ENCODE measurements around the gene THSD4.

The THSD4 gene

DNA sequence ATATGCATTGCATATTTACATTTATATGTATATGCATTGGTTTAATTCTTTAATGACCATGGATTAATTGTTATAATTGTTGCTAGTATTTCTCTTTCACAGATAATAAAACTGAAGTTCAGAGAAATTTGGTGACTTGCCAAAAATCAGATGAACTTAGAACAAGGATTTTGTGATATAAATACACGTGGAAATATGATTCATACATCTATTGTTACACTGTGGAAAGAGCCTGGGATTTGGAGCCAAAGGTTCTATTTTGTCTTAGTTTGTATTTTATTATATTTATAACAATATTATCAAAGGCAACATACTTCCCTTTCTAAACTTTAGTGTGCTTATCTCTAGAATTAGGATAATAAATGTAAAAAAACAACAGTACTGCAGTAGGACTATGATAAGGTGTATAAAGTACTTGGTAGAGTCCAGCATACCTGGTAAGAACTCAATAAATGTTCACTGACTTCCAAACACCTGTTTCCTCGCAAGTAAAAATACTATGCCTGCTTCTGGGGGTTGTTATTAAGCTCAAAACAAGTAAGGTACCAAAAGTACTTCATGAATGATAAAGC is 342.9 kb downstream of the THSD4 start:
- Histone ChIP-seq H3K36me3 (ENCODE audit: control insufficient read depth, insufficient read depth, low read length) (no peaks in the 10 kb centered on the region), H3K9ac (ENCODE audit: low read length) (no peak overlapping the region), H3K9me3 (ENCODE audit: control insufficient read depth, insufficient read depth, low read depth, low read length) (no peaks in the 10 kb centered on the region), H3K27ac (ENCODE audit: low read depth, low read length) (no peak overlapping the region), H3K4me1 (ENCODE audit: control insufficient read depth, insufficient read depth, low read length) (0 out of 2 replicates have a peak, but pooled peaks cover 6% of the 10 kb centered on the region), H3K27me3 (ENCODE audit: control insufficient read depth, insufficient read depth, low read length) (no peaks in the 10 kb centered on the region), H3K4me3 (ENCODE audit: low read depth, low read length) (no peak overlapping the region)

DNA sequence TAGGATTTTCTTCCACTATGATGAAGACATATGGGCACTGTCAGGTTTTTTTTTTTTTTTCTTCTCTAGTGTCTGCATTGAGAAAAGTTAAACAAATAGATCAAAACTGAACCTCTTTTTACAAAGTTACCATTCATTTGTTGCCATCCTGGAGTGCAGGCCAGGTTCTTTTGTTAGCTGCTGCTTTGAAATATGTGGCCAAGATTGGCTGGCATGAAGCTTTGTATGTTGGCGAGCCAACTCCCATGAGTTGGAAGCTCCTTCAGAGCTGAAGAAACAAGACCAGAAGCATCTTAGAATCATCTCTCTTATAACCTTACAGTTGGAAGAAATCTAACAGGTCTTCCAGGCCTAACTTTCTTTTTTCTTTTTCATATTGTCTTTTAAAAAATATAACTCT is 346.5 kb downstream of the THSD4 start:
- Histone ChIP-seq H3K9ac (ENCODE audit: low read length) (no peak overlapping the region), H3K4me1 (ENCODE audit: control insufficient read depth, insufficient read depth, low read length) (peaks cover 10% of the 10 kb centered on the region), H3K27ac (ENCODE audit: low read depth, low read length) (no peak overlapping the region), H3K36me3 (ENCODE audit: control insufficient read depth, insufficient read depth, low read length) (no peaks in the 10 kb centered on the region), H3K9me3 (ENCODE audit: control insufficient read depth, insufficient read depth, low read depth, low read length) (no peaks in the 10 kb centered on the region), H3K4me3 (ENCODE audit: low read depth, low read length) (no peak overlapping the region), H3K27me3 (ENCODE audit: control insufficient read depth, insufficient read depth, low read length) (no peaks in the 10 kb centered on the region)

DNA sequence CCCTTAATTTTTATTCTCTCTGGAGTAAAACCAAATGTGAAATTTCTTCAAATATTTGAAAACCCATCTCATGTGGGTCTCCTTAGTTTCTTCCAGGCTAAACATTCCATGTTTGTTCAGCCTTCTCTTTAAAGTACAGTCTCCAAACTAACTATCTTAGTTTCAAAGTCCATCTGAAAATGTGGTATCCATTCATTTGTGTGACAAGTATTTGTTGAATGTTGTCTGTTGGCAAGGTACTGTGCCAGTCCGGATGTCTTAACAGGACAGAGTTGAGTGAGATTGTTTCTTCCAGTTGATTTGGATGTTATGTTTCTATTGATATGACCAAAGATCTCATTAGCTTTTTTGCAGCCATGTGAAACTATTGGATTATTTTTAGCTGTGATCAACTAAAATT is 347.4 kb downstream of the THSD4 start:
- H3K4me3 ChIP-seq (ENCODE audit: low read depth, low read length), result no peak overlapping the region
- H3K36me3 ChIP-seq (ENCODE audit: control insufficient read depth, insufficient read depth, low read length), result no peaks in the 10 kb centered on the region
- H3K4me1 ChIP-seq (ENCODE audit: control insufficient read depth, insufficient read depth, low read length), result peaks cover 10% of the 10 kb centered on the region
- H3K9ac ChIP-seq (ENCODE audit: low read length), result no peak overlapping the region
- H3K27ac ChIP-seq (ENCODE audit: low read depth, low read length), result no peak overlapping the region
- H3K27me3 ChIP-seq (ENCODE audit: control insufficient read depth, insufficient read depth, low read length), result no peaks in the 10 kb centered on the region
- H3K9me3 ChIP-seq (ENCODE audit: control insufficient read depth, insufficient read depth, low read depth, low read length), result no peaks in the 10 kb centered on the region

DNA sequence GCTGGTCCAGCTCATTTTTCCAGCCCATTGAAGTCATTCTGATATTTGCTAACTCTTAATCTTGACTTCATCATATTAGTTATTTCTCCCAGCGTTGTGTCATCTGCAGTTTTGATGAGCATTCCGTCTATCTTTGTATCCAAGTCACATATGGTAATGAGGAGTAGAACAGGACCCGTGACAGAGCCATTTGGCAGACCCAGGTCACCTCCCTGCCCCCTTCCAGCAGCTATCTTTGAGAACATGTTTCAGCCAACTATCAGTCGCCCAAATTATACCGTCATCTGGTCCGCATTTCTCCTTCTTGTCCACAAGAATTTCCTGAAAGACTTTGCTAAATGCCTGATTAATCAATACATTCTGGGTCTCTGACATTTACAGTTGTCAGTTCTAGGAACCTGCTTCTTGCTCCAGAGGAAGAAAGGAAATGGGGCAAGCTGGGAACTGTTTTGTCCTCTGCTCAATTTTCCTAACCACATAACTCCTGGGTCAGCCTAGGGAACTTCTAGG is 347.9 kb downstream of the THSD4 start:
- Histone ChIP-seq H3K4me3 (ENCODE audit: low read depth, low read length) (no peak overlapping the region), H3K9ac (ENCODE audit: low read length) (no peak overlapping the region), H3K4me1 (ENCODE audit: control insufficient read depth, insufficient read depth, low read length) (peaks cover 10% of the 10 kb centered on the region), H3K27ac (ENCODE audit: low read depth, low read length) (no peak overlapping the region), H3K27me3 (ENCODE audit: control insufficient read depth, insufficient read depth, low read length) (no peaks in the 10 kb centered on the region), H3K9me3 (ENCODE audit: control insufficient read depth, insufficient read depth, low read depth, low read length) (no peaks in the 10 kb centered on the region; the same call in 1 of the 2 replicates), H3K36me3 (ENCODE audit: control insufficient read depth, insufficient read depth, low read length) (no peaks in the 10 kb centered on the region)

DNA sequence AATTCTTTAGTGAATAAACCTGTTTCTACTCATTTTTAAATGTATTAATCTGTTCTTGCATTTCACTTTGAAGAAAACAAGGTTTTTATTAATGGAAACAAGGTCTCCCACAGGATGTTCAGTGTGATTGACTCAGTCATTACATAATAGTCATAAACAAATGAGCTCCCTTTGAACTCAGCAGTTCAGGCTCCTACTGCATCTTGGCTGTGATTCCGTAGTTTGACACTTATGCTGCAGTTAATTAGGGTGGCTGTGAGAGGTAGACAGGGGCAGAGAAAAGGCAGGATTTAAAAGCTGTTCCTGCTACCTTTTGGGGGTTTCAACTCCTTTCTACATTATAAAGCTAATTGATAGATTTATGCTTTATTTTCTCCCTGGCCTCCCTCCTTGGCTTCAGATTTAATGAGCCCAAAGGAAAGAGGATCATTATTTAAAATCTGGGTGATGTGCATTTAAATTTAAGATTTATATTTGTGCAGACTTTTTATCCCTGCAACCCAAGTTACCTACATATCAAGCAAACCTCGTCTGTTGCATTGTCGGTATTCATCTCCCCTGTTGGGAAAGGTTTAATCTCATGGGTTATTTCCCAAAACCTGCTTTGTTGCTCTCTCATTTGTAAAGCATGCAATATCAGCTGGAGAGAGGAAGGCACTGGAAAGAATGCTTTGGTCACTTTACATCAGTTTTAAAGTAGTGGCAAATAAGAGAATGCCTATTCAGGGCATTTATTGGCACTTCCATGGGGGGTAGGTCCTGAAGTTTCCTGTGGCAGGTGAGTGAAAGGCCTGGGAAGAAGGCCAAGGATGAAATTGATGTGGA is 350.1 kb downstream of the THSD4 start:
- Histone ChIP-seq H3K4me3 (ENCODE audit: low read depth, low read length) (no peak overlapping the region), H3K4me1 (ENCODE audit: control insufficient read depth, insufficient read depth, low read length) (peaks cover 10% of the 10 kb centered on the region), H3K9ac (ENCODE audit: low read length) (no peak overlapping the region), H3K27me3 (ENCODE audit: control insufficient read depth, insufficient read depth, low read length) (no peaks in the 10 kb centered on the region), H3K36me3 (ENCODE audit: control insufficient read depth, insufficient read depth, low read length) (no peaks in the 10 kb centered on the region), H3K9me3 (ENCODE audit: control insufficient read depth, insufficient read depth, low read depth, low read length) (no peaks in the 10 kb centered on the region; the same call in 1 of the 2 replicates), H3K27ac (ENCODE audit: low read depth, low read length) (no peak overlapping the region)

DNA sequence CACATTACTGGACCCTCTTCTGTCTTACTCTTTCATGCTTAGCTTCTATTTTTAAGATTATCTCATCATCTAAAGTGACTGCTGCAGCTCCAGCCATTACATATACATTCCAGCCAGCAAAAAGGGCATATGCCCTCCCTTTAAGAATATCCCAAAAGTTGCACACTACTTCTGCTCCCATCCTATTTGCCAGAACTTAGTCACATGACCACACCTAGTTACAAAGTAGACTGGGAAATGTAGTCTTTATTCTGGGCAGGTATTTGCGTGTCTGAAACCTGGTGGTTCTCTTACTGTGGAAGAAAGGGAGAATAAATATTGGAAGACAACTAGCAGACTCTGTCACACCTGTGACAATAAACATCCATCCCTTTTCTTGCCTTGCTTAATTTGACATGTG is 353.4 kb downstream of the THSD4 start:
- Histone ChIP-seq H3K36me3 (ENCODE audit: control insufficient read depth, insufficient read depth, low read length) (no peaks in the 10 kb centered on the region), H3K27ac (ENCODE audit: low read depth, low read length) (no peak overlapping the region), H3K27me3 (ENCODE audit: control insufficient read depth, insufficient read depth, low read length) (no peaks in the 10 kb centered on the region), H3K9me3 (ENCODE audit: control insufficient read depth, insufficient read depth, low read depth, low read length) (no peaks in the 10 kb centered on the region; the same call in 1 of the 2 replicates), H3K4me1 (ENCODE audit: control insufficient read depth, insufficient read depth, low read length) (peaks cover 15% of the 10 kb centered on the region), H3K4me3 (ENCODE audit: low read depth, low read length) (no peak overlapping the region), H3K9ac (ENCODE audit: low read length) (no peak overlapping the region)

DNA sequence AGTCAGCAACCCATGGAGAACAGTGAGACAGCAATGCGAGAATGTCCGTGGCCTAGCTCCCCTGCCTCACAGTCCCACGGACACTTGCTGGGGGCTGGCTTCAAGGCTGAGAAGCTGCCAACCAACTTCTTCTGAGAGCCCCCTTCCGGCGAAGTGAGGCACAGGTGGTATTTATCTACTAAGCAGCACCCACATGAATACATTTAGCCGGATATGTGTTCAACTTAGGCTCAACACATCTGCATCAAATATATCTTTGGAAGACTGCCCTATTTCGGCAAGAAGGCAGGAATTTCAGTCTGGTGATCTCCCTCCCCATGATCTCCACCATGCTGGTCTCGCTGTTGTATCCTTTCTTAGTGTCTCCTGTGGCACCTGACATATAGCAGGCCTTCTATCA is 354.1 kb downstream of the THSD4 start:
- H3K4me3 ChIP-seq (ENCODE audit: low read depth, low read length), result no peak overlapping the region
- H3K4me1 ChIP-seq (ENCODE audit: control insufficient read depth, insufficient read depth, low read length), result peaks cover 15% of the 10 kb centered on the region
- no peaks in the 10 kb centered on the region; the same call in 1 of the 2 replicates for H3K9me3 ChIP-seq (ENCODE audit: control insufficient read depth, insufficient read depth, low read depth, low read length)
- H3K27me3 ChIP-seq (ENCODE audit: control insufficient read depth, insufficient read depth, low read length), result no peaks in the 10 kb centered on the region
- H3K9ac ChIP-seq (ENCODE audit: low read length), result no peak overlapping the region
- no peaks in the 10 kb centered on the region for H3K36me3 ChIP-seq (ENCODE audit: control insufficient read depth, insufficient read depth, low read length)
- no peak overlapping the region for H3K27ac ChIP-seq (ENCODE audit: low read depth, low read length)

DNA sequence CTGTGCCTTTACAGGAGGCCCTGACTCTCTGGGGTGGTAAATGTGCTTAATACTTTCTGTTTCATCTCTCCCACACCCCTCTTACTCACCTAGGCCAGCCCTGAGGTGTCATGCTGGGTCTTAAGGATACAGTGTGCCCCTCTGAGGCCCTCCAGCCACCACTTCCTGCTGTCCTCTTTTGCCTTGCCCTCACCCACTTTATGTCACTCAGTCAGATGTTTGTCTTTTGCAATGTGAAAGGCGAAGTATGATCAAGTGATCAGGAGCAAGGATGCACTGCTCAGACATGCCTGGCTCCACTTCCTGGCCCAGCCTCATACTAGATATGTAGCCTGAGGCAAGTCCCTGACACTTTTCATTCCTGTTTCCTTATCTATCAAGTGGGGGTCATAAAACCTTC is 356.1 kb downstream of the THSD4 start:
- peaks cover 5% of the 10 kb centered on the region; the same call in 1 of the 2 replicates for H3K4me1 ChIP-seq (ENCODE audit: control insufficient read depth, insufficient read depth, low read length)
- H3K36me3 ChIP-seq (ENCODE audit: control insufficient read depth, insufficient read depth, low read length), result no peaks in the 10 kb centered on the region
- no peaks in the 10 kb centered on the region; the same call in 1 of the 2 replicates for H3K9me3 ChIP-seq (ENCODE audit: control insufficient read depth, insufficient read depth, low read depth, low read length)
- no peak overlapping the region for H3K4me3 ChIP-seq (ENCODE audit: low read depth, low read length)
- H3K9ac ChIP-seq (ENCODE audit: low read length), result no peak overlapping the region
- H3K27ac ChIP-seq (ENCODE audit: low read depth, low read length), result no peak overlapping the region
- no peaks in the 10 kb centered on the region for H3K27me3 ChIP-seq (ENCODE audit: control insufficient read depth, insufficient read depth, low read length)

DNA sequence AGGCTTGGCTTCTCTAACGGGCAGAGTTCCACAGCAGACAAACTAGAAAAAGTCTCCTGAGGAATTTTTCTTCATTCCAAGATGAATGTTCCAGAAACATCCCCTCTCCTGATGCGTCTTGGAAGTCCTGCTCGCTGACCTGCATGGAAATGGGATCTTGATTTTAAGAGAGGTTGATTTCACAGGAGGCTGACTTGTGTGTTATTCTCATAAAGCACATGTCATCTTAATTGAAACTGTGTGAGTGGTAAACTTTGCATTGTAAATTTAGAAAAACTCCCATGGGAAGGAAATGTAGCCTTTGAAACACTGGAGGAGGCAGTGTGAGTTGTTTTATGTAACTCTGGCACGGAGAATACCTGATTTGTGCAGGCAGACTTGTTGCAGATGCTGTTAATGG is 357.3 kb downstream of the THSD4 start:
- Histone ChIP-seq H3K9me3 (ENCODE audit: control insufficient read depth, insufficient read depth, low read depth, low read length) (no peaks in the 10 kb centered on the region; the same call in 1 of the 2 replicates), H3K27me3 (ENCODE audit: control insufficient read depth, insufficient read depth, low read length) (no peaks in the 10 kb centered on the region), H3K4me3 (ENCODE audit: low read depth, low read length) (no peak overlapping the region), H3K36me3 (ENCODE audit: control insufficient read depth, insufficient read depth, low read length) (no peaks in the 10 kb centered on the region), H3K27ac (ENCODE audit: low read depth, low read length) (no peak overlapping the region), H3K4me1 (ENCODE audit: control insufficient read depth, insufficient read depth, low read length) (peaks cover 5% of the 10 kb centered on the region; the same call in 1 of the 2 replicates), H3K9ac (ENCODE audit: low read length) (no peak overlapping the region)

DNA sequence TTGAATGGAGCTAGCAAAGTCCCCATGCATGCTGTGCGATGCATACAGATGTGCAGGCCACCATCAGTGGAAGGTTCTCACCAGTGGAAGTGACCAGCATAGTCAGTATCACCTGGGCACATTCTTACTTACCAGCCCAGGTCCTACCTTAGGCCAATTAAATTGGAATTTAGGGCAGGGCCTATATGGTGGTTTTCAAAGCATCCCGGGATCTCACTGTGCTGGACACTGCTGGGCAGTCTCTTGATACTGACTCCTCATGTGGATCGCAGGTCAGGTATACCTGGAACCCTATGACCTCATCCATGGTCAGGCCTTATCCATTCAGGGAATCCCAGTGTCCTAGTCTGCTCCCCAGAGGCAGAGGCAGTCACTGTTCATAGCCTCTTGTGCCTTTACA is 358.5 kb downstream of the THSD4 start:
- no peak overlapping the region for H3K9ac ChIP-seq (ENCODE audit: low read length)
- H3K27ac ChIP-seq (ENCODE audit: low read depth, low read length), result no peak overlapping the region
- no peak overlapping the region for H3K4me3 ChIP-seq (ENCODE audit: low read depth, low read length)
- H3K4me1 ChIP-seq (ENCODE audit: control insufficient read depth, insufficient read depth, low read length), result peaks cover 5% of the 10 kb centered on the region; the same call in 1 of the 2 replicates
- H3K36me3 ChIP-seq (ENCODE audit: control insufficient read depth, insufficient read depth, low read length), result no peaks in the 10 kb centered on the region
- no peaks in the 10 kb centered on the region for H3K9me3 ChIP-seq (ENCODE audit: control insufficient read depth, insufficient read depth, low read depth, low read length)
- H3K27me3 ChIP-seq (ENCODE audit: control insufficient read depth, insufficient read depth, low read length), result no peaks in the 10 kb centered on the region

DNA sequence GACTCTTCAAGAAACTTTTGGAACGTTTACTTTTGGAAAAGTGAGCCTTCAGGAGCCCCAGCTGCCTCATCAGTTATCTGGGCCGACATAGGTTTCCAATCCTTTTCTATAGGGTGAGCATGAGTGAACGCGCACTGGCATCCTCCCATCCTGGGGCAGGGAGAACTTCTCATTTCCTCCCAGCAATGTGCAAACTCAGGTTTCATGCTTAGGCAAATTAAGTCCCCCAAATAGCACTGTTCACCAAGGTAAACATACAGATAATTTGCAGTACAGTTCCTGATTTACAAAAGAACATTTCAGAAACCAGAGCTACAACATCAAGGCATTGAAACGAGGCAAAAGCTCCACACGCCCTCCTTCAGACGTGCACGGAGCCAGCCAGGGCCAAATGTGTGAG is 361.6 kb downstream of the THSD4 start:
- H3K36me3 ChIP-seq (ENCODE audit: control insufficient read depth, insufficient read depth, low read length), result no peaks in the 10 kb centered on the region
- H3K27ac ChIP-seq (ENCODE audit: low read depth, low read length), result no peak overlapping the region
- no peaks in the 10 kb centered on the region for H3K27me3 ChIP-seq (ENCODE audit: control insufficient read depth, insufficient read depth, low read length)
- H3K9ac ChIP-seq (ENCODE audit: low read length), result no peak overlapping the region
- no peaks in the 10 kb centered on the region for H3K9me3 ChIP-seq (ENCODE audit: control insufficient read depth, insufficient read depth, low read depth, low read length)
- no peaks in the 10 kb centered on the region for H3K4me1 ChIP-seq (ENCODE audit: control insufficient read depth, insufficient read depth, low read length)
- no peak overlapping the region for H3K4me3 ChIP-seq (ENCODE audit: low read depth, low read length)

Measured in HUES6 (cell line).